ENCODE measurements around the gene PFKFB4.

- TF ChIP-seq FOXM1 (IDR thresholded peaks at IDR 0.05; ENCODE audit: borderline replicate concordance) = no peak
- TF ChIP-seq NFRKB (IDR thresholded peaks at IDR 0.05) = no peak
- TF ChIP-seq BHLHE40 (IDR thresholded peaks at IDR 0.05; ENCODE audit: borderline replicate concordance) = no peak
- TF ChIP-seq TARDBP (IDR thresholded peaks at IDR 0.05) = no peak
- no peak for TF ChIP-seq ZNF384 (IDR thresholded peaks at IDR 0.05)
- no peak for TF ChIP-seq SP1 (IDR thresholded peaks at IDR 0.05)
- TF ChIP-seq HDGF (IDR thresholded peaks at IDR 0.05; ENCODE audit: borderline replicate concordance) = no peak
- TF ChIP-seq CTBP1 (IDR thresholded peaks at IDR 0.05; ENCODE audit: borderline replicate concordance) = no peak
Observed at GRCh38 chr3:48532977-48533337, 23.6 kb downstream of the PFKFB4 start.
